GM23338 (cell line): Measurements from ENCODE around the gene CSTPP1.

Experiments
- CREB1 ChIP-seq: fragments of 250-450 bp; sonication (Bioruptor Pico); IDR thresholded peaks from 2 replicates; pipeline ENCODE4 v1.5.0; 2020; ENCODE audit warnings: low read depth, mild to moderate bottlenecking, moderate library complexity
- EZH2 ChIP-seq: fragments of 200-600 bp; sonication (generic); IDR thresholded peaks from one replicate; pipeline ENCODE4 v1.8.0; 2017; ENCODE audit warnings: antibody characterized with exemption, mild to moderate bottlenecking, low read depth; ENCODE audit not compliant: unreplicated experiment
- NANOG ChIP-seq: IDR thresholded peaks from 2 replicates; pipeline ENCODE4 v1.6.1; 2016; ENCODE audit warnings: antibody characterized with exemption, borderline replicate concordance
- POLR2AphosphoS5 ChIP-seq: IDR thresholded peaks from 2 replicates; pipeline ENCODE4 v1.6.1; 2016; ENCODE audit warnings: antibody characterized with exemption, low read depth
- TF ChIP-seq, protein P1 (sequence below), 2 experiments: fragments of 200-600 bp in 1 of 2; sonication (generic) in 1 of 2; conservative IDR thresholded peaks; 2 replicates each; pipeline versions ENCODE4 v1.5.1 to v1.6.1; 2016 to 2017; ENCODE audit warnings: antibody characterized with exemption in 2 of 2, low read depth in 2 of 2, mild to moderate bottlenecking in 2 of 2, moderate library complexity in 1 of 2
- TF ChIP-seq, protein P2 (sequence below): IDR thresholded peaks from one replicate; pipeline ENCODE4 v1.6.1; 2018; ENCODE audit warnings: antibody characterized with exemption; ENCODE audit not compliant: unreplicated experiment

DNA sequence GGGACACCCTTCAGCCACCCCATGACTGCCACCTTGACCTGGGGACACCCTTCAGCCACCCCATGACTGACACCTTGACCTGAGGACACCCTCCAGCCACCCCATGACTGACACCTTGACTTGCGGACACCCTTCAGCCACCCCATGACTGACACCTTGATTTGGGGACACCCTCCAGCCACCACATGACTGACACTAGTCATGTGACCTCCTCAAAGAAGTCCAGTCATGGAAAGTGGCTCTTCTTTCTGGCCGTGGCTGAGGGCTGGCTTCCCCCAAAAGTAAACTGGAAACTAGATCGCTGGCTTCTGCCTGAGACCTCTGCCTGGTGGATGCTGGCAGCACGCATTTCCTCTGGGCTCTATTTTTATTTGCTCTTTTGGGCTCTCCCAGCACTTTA, 211.7 kb downstream of the CSTPP1 start:
- TF ChIP-seq, protein P1, sequence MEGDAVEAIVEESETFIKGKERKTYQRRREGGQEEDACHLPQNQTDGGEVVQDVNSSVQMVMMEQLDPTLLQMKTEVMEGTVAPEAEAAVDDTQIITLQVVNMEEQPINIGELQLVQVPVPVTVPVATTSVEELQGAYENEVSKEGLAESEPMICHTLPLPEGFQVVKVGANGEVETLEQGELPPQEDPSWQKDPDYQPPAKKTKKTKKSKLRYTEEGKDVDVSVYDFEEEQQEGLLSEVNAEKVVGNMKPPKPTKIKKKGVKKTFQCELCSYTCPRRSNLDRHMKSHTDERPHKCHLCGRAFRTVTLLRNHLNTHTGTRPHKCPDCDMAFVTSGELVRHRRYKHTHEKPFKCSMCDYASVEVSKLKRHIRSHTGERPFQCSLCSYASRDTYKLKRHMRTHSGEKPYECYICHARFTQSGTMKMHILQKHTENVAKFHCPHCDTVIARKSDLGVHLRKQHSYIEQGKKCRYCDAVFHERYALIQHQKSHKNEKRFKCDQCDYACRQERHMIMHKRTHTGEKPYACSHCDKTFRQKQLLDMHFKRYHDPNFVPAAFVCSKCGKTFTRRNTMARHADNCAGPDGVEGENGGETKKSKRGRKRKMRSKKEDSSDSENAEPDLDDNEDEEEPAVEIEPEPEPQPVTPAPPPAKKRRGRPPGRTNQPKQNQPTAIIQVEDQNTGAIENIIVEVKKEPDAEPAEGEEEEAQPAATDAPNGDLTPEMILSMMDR (conservative IDR thresholded peaks at IDR 0.05; ENCODE audit: low read depth in 2 of 2) = no peak
- no peak for TF ChIP-seq NANOG
- no peak for TF ChIP-seq EZH2
- TF ChIP-seq CREB1 (CRISPR knock-in tag) = no peak
- no peak for TF ChIP-seq POLR2AphosphoS5
- TF ChIP-seq, protein P2, sequence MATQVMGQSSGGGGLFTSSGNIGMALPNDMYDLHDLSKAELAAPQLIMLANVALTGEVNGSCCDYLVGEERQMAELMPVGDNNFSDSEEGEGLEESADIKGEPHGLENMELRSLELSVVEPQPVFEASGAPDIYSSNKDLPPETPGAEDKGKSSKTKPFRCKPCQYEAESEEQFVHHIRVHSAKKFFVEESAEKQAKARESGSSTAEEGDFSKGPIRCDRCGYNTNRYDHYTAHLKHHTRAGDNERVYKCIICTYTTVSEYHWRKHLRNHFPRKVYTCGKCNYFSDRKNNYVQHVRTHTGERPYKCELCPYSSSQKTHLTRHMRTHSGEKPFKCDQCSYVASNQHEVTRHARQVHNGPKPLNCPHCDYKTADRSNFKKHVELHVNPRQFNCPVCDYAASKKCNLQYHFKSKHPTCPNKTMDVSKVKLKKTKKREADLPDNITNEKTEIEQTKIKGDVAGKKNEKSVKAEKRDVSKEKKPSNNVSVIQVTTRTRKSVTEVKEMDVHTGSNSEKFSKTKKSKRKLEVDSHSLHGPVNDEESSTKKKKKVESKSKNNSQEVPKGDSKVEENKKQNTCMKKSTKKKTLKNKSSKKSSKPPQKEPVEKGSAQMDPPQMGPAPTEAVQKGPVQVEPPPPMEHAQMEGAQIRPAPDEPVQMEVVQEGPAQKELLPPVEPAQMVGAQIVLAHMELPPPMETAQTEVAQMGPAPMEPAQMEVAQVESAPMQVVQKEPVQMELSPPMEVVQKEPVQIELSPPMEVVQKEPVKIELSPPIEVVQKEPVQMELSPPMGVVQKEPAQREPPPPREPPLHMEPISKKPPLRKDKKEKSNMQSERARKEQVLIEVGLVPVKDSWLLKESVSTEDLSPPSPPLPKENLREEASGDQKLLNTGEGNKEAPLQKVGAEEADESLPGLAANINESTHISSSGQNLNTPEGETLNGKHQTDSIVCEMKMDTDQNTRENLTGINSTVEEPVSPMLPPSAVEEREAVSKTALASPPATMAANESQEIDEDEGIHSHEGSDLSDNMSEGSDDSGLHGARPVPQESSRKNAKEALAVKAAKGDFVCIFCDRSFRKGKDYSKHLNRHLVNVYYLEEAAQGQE = no peak
